ENCODE measurements around the gene TREH. TPM values are rescaled to one million over a fixed set of nuclear protein-coding genes. Genes with fewer than 3 reads are reported as not detected.
A peak's percentile ranks its signal among the peaks of the same experiment; 100 is the strongest.

Gene TREH
- total and polyA plus RNA-seq, 2 donors from 2014 or later = 1.0 to 10.2 TPM

GRCh38 chr11:118645066-118645715 lies 34.3 kb downstream of the TREH start:
- TF ChIP-seq, protein P1, sequence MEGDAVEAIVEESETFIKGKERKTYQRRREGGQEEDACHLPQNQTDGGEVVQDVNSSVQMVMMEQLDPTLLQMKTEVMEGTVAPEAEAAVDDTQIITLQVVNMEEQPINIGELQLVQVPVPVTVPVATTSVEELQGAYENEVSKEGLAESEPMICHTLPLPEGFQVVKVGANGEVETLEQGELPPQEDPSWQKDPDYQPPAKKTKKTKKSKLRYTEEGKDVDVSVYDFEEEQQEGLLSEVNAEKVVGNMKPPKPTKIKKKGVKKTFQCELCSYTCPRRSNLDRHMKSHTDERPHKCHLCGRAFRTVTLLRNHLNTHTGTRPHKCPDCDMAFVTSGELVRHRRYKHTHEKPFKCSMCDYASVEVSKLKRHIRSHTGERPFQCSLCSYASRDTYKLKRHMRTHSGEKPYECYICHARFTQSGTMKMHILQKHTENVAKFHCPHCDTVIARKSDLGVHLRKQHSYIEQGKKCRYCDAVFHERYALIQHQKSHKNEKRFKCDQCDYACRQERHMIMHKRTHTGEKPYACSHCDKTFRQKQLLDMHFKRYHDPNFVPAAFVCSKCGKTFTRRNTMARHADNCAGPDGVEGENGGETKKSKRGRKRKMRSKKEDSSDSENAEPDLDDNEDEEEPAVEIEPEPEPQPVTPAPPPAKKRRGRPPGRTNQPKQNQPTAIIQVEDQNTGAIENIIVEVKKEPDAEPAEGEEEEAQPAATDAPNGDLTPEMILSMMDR (IDR thresholded peaks at IDR 0.05; ENCODE audit: borderline replicate concordance, extremely low read depth, insufficient read depth) = no peak
- Histone ChIP-seq H3K27me3 (ENCODE audit: control insufficient read depth, insufficient read depth, low read length) (no peaks in the 10 kb centered on the region), H3K4me1 (ENCODE audit: control insufficient read depth in 2 of 3, insufficient read depth in 2 of 3, low read depth in 1 of 3, low read length in 3 of 3) (peaks cover 0 to 18% (median 14%) of the 10 kb centered on the region in 3 donors), H3K27ac (ENCODE audit: low read depth in 2 of 2, low read length in 2 of 2) (no peak overlapping the region), H3K9ac (ENCODE audit: low read length in 3 of 3) (no peak overlapping the region), H3K9me3 (ENCODE audit: control insufficient read depth in 2 of 3, insufficient read depth in 1 of 3, low read length in 3 of 3) (no peaks in the 10 kb centered on the region), H3K4me3 (ENCODE audit: low read length in 3 of 3) (no peak overlapping the region), H3K36me3 (ENCODE audit: control insufficient read depth in 2 of 3, insufficient read depth in 3 of 3, low read length in 3 of 3) (peaks cover 11 to 57% (median 34%) of the 10 kb centered on the region in 3 donors)
- DNase-seq (peak in 1 of 5 donors; percentile 65), FAIRE-seq (no peak)
- intact Hi-C loops (cut with DNase I) = no loop called here

GRCh38 chr11:118644496-118644895 lies 35.0 kb downstream of the TREH start:
- TF ChIP-seq, protein P1 (IDR thresholded peaks at IDR 0.05; ENCODE audit: borderline replicate concordance, extremely low read depth, insufficient read depth) = no peak
- FAIRE-seq = no peak
- no peak overlapping the region for H3K9ac ChIP-seq (ENCODE audit: low read length in 3 of 3)

DNA sequence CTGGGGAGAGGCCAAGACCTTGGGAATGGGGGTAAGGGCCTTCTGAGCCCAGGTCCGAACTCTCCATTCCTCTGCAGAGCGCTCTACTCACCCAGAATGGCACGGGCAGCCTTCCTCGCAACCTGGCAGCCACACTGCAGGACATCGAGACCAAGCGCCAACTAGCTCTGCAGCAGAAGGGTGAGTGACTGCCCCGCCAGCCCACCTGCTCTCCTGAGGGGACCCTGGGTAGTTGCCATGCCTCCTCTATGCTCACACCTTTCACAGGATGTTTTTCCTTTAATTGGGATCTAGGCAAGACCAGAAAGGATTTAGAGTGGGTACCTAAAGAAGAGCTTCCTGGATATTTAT lies 35.5 kb downstream of the TREH start:
- Histone ChIP-seq H3K27me3 (ENCODE audit: control insufficient read depth, insufficient read depth, low read length) (no peaks in the 10 kb centered on the region), H3K4me3 (ENCODE audit: low read length in 3 of 3) (no peak overlapping the region), H3K36me3 (ENCODE audit: control insufficient read depth in 2 of 3, insufficient read depth in 3 of 3, low read length in 3 of 3) (peaks cover 11 to 56% (median 31%) of the 10 kb centered on the region in 3 donors), H3K27ac (ENCODE audit: low read depth in 2 of 2, low read length in 2 of 2) (no peak overlapping the region), H3K4me1 (ENCODE audit: control insufficient read depth in 2 of 3, insufficient read depth in 2 of 3, low read depth in 1 of 3, low read length in 3 of 3) (peaks cover 0 to 22% (median 14%) of the 10 kb centered on the region in 3 donors), H3K9me3 (ENCODE audit: control insufficient read depth in 2 of 3, insufficient read depth in 1 of 3, low read length in 3 of 3) (no peaks in the 10 kb centered on the region), H3K9ac (ENCODE audit: low read length in 3 of 3) (no peak overlapping the region)
- DNase-seq = peak in 1 of 5 donors; percentile 60
- TF ChIP-seq, protein P1 (IDR thresholded peaks at IDR 0.05; ENCODE audit: borderline replicate concordance, extremely low read depth, insufficient read depth) = no peak
- no peak for FAIRE-seq
- intact Hi-C loops (cut with DNase I) = no loop called here

More at GRCh38 chr11:118644496-118644895, 35.0 kb downstream of the TREH start:
- H3K4me1 ChIP-seq (ENCODE audit: control insufficient read depth in 2 of 3, insufficient read depth in 2 of 3, low read depth in 1 of 3, low read length in 3 of 3) = peaks cover 0 to 22% (median 14%) of the 10 kb centered on the region in 3 donors
- DNase-seq = peak in 1 of 5 donors; percentile 47
- peaks cover 11 to 57% (median 31%) of the 10 kb centered on the region in 3 donors for H3K36me3 ChIP-seq (ENCODE audit: control insufficient read depth in 2 of 3, insufficient read depth in 3 of 3, low read length in 3 of 3)
- no peak overlapping the region for H3K27ac ChIP-seq (ENCODE audit: low read depth in 2 of 2, low read length in 2 of 2)
- intact Hi-C loops (cut with DNase I) = no loop called here
- no peak overlapping the region for H3K4me3 ChIP-seq (ENCODE audit: low read length in 3 of 3)
- no peaks in the 10 kb centered on the region for H3K9me3 ChIP-seq (ENCODE audit: control insufficient read depth in 2 of 3, insufficient read depth in 1 of 3, low read length in 3 of 3)
- H3K27me3 ChIP-seq (ENCODE audit: control insufficient read depth, insufficient read depth, low read length) = no peaks in the 10 kb centered on the region

All from kidney (tissue), 14 donors.